ENCODE results near the gene FAM9C. TPM values are rescaled to one million over a fixed set of nuclear protein-coding genes. Genes with fewer than 3 reads are reported as not detected.

Gene FAM9C
- total and polyA plus RNA-seq, 12 donors = 0.07 to 1.00 (median 0.29) TPM; not detected in 6

GRCh38 chrX:13001961-13002671, 42.3 kb downstream of the FAM9C start:
- TF ChIP-seq CTCF (IDR thresholded peaks at IDR 0.05) = no peak
- ATAC-seq (no peak), DNase-seq (no peak)
- intact Hi-C loops (cut with DNase I) = no loop called here
- no peak overlapping the region for H3K4me3 ChIP-seq
- H3K9me3 ChIP-seq = no peaks in the 10 kb centered on the region
- peak overlapping the region in 1 of 10 donors; percentile 84 for H3K27ac ChIP-seq
- WGBS, 2 donors = 93 to 95% methylated on average over 4 of the region's 4 CpGs
- no peaks in the 10 kb centered on the region for H3K36me3 ChIP-seq
- H3K4me1 ChIP-seq = peaks cover 0 to 66% (median 7%) of the 10 kb centered on the region in 9 donors
- peaks cover 0 to 48% (median 0%) of the 10 kb centered on the region in 7 donors for H3K27me3 ChIP-seq

- peak overlapping the region in 6 of 10 donors; percentile 25 to 84 (median 72) for H3K27ac ChIP-seq
- no peaks in the 10 kb centered on the region for H3K36me3 ChIP-seq
- no peaks in the 10 kb centered on the region for H3K9me3 ChIP-seq
- ATAC-seq (no peak), DNase-seq (no peak)
- H3K4me3 ChIP-seq = no peak overlapping the region
- peaks cover 0 to 45% (median 0%) of the 10 kb centered on the region in 7 donors for H3K27me3 ChIP-seq
- H3K4me1 ChIP-seq = peaks cover 0 to 56% (median 7%) of the 10 kb centered on the region in 9 donors
- intact Hi-C loops (cut with DNase I) = no loop called here
- 95 to 97% methylated on average over 5 of the region's 5 CpGs for WGBS, 2 donors
- TF ChIP-seq CTCF (IDR thresholded peaks at IDR 0.05) = no peak
Observed at GRCh38 chrX:13001097-13001496, 43.3 kb downstream of the FAM9C start.

GRCh38 chrX:13000301-13000811, 44.1 kb downstream of the FAM9C start:
- H3K4me3 ChIP-seq = no peak overlapping the region
- no peak for DNase-seq
- ATAC-seq = peak in 5 of 8 donors; percentile 24 to 62 (median 38)
- H3K27me3 ChIP-seq = peaks cover 0 to 45% (median 0%) of the 10 kb centered on the region in 7 donors
- intact Hi-C loops (cut with DNase I) = no loop called here
- 27 to 37% methylated on average over 8 of the region's 8 CpGs for WGBS, 2 donors
- peaks cover 0 to 50% (median 7%) of the 10 kb centered on the region in 9 donors for H3K4me1 ChIP-seq
- H3K36me3 ChIP-seq = no peaks in the 10 kb centered on the region
- TF ChIP-seq CTCF (IDR thresholded peaks at IDR 0.05) = no peak
- no peaks in the 10 kb centered on the region for H3K9me3 ChIP-seq
- peak overlapping the region in 8 of 10 donors; percentile 25 to 84 (median 58) for H3K27ac ChIP-seq

- H3K36me3 ChIP-seq = no peaks in the 10 kb centered on the region
- peak overlapping the region in 7 of 10 donors; percentile 9 to 84 (median 71) for H3K27ac ChIP-seq
- WGBS, 2 donors = 55 to 71% methylated on average over 9 of the region's 9 CpGs
- ATAC-seq (peak in 3 of 8 donors; percentile 25 to 54 (median 42)), DNase-seq (no peak)
- no peaks in the 10 kb centered on the region for H3K9me3 ChIP-seq
- TF ChIP-seq CTCF (IDR thresholded peaks at IDR 0.05) = no peak
- intact Hi-C loops (cut with DNase I) = no loop called here
- H3K4me1 ChIP-seq = peaks cover 0 to 46% (median 7%) of the 10 kb centered on the region in 9 donors
- peaks cover 0 to 42% (median 0%) of the 10 kb centered on the region in 7 donors for H3K27me3 ChIP-seq
- H3K4me3 ChIP-seq = no peak overlapping the region
Observed at GRCh38 chrX:12999422-12999821, 45.0 kb downstream of the FAM9C start.
